HG03060 (cell line): ENCODE measurements around the gene RBP3.

Experiments
- ATAC-seq: cut with Tn5 transposase; IDR thresholded peaks from one replicate; pipeline ENCODE4 v1.9.1; 2021; ENCODE audit warnings: low read depth, moderate number of reproducible peaks; ENCODE audit not compliant: unreplicated experiment

The RBP3 gene

GRCh38 chr10:47317251-47317650 is 30.9 kb upstream of the RBP3 start:
- no peak for ATAC-seq

GRCh38 chr10:47318706-47319105 is 29.5 kb upstream of the RBP3 start:
- no peak for ATAC-seq

GRCh38 chr10:47319784-47320183 is 28.4 kb upstream of the RBP3 start:
- no peak for ATAC-seq

- no peak for ATAC-seq
These were observed 27.4 kb upstream of the RBP3 start for GRCh38 chr10:47320812-47321211.

GRCh38 chr10:47321521-47322195 is 26.5 kb upstream of the RBP3 start:
- ATAC-seq: no peak

- no peak for ATAC-seq
These were observed 25.7 kb upstream of the RBP3 start, which contains the start of gene GDF2 for GRCh38 chr10:47322300-47323061. GDF2 (plus strand) TSS chr10:47322454; CDS start chr10:47322669, 215 bp downstream.

GRCh38 chr10:47323087-47323486 is 25.1 kb upstream of the RBP3 start:
- ATAC-seq: no peak

- no peak for ATAC-seq
These were observed 24.4 kb upstream of the RBP3 start for GRCh38 chr10:47323636-47324296.

GRCh38 chr10:47325303-47326291 is 22.6 kb upstream of the RBP3 start:
- ATAC-seq: no peak

GRCh38 chr10:47326306-47326926 is 21.7 kb upstream of the RBP3 start:
- no peak for ATAC-seq

GRCh38 chr10:47326927-47327330 is 21.2 kb upstream of the RBP3 start:
- no peak for ATAC-seq

GRCh38 chr10:47329855-47330254 is 18.3 kb upstream of the RBP3 start:
- no peak for ATAC-seq

GRCh38 chr10:47330366-47330765 is 17.8 kb upstream of the RBP3 start:
- ATAC-seq: no peak

GRCh38 chr10:47330804-47331203 is 17.4 kb upstream of the RBP3 start:
- no peak for ATAC-seq

GRCh38 chr10:47331491-47331890 is 16.7 kb upstream of the RBP3 start:
- ATAC-seq: no peak

GRCh38 chr10:47331954-47332353 is 16.2 kb upstream of the RBP3 start:
- no peak for ATAC-seq

GRCh38 chr10:47332371-47332770 is 15.8 kb upstream of the RBP3 start:
- ATAC-seq: no peak

- ATAC-seq: no peak
These were observed 15.2 kb upstream of the RBP3 start for GRCh38 chr10:47332946-47333345.

GRCh38 chr10:47333532-47333931 is 14.6 kb upstream of the RBP3 start:
- no peak for ATAC-seq
